NCI-H1105 (cell line): ENCODE results near the gene TMEM255B.
"Not testable (repeated sequence)": the region's sequence is repeated elsewhere in the genome, so short reads cannot be mapped to it uniquely, and the experiment has no call there.

Experiments used
- DNase-seq: peaks from one replicate; lab custom pipeline; 2025; lab: John Stamatoyannopoulos, UW

Gene TMEM255B

DNA sequence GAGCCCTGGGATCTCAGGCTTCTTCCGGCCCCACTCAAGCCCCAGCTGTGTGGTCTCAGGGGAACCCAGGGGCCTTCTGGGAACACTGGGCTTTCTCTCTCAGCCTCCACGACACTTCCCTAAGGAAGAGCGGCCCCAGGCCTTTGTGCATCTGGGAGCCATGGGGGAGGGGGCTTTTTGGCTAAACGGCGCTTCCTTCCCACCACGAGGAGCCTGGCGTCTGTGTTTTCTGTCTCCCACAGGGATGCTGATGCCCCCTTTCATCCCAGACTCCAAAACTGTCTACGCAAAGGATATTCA lies 24.2 kb upstream of the TMEM255B start:
- no peak for DNase-seq

DNA sequence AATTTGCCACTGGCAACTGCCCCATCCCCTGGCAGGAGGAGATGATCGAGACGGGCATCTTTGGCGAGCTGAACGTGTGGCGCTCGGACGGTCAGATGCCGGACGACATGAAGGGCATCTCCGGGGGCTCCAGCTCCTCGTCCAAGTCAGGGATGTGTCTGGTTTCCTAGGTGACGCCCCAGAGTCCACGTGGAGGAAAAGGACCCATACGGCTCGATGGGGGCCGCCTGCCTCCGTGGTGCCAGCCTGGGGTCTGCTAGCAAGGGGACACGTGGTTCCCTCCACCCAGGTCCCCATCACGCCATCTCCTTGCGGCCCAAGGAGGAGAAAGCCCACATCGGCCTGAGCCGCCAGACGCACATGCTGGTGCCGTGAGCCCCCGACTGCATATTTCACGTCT lies 23.8 kb upstream of the TMEM255B start:
- no peak for DNase-seq

DNA sequence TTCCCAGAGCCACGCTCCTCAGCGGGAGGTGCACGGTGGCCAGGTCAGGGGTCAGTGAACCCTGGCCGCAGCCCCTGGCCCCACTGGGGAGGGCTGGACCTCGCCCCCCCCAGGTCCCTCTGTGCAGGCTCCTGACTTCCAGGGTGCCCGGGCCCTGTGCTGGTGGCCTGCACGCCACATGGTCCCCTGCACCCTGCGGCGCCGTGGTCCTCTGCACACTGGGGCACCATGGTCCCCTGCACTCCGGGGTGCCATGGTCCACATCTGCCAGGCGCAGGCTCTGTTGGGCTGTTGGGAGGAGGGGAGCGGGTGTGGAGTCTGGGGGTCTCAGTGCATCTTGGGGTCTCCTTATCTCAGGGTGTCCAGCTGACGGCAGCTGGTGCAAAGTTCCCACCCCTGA lies 23.3 kb upstream of the TMEM255B start:
- DNase-seq, result no peak

DNA sequence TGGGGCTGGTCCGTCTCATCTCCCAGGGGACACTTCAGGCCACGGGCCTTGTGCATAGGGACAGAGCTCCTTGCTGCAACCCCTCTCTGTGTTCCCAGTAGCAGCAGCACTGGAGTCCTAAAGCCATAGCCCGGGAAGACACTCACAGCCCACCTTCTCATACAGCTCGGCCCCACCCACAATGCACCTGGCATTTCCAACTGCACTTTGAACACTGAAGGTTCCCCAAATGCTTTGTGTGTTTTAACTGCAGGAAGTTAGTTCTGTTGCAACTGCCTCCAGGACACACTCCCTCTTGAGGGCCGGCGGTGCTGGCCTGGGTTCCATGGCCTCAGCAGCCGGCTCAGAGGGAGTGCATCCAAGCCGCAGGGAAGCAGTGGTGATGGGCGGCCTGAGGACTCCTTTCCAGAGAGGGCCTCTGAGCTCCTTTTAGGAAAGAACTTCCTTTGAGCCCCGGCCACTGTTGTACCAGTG lies 22.7 kb upstream of the TMEM255B start:
- no peak for DNase-seq

DNA sequence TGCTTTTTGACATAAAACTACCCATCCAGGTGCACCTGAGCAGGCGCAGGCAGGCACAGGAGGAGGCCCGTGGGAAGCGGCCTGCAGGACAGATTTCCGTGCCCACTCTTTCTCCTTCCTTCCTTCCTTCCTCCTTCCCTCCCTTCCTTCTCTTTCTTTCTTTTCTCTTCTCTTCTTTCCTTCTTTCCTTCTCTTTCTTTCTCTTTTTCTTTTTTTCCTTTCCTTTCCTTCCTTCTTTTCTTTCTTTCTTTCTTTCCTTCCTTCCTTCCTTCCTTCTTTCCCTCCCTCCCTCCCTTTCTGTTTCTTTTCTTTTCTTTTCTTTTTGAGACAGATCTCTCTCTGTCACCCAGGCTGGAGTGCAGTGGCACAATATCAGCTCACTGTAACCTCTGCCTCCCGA lies 21.2 kb upstream of the TMEM255B start:
- DNase-seq, result no peak

DNA sequence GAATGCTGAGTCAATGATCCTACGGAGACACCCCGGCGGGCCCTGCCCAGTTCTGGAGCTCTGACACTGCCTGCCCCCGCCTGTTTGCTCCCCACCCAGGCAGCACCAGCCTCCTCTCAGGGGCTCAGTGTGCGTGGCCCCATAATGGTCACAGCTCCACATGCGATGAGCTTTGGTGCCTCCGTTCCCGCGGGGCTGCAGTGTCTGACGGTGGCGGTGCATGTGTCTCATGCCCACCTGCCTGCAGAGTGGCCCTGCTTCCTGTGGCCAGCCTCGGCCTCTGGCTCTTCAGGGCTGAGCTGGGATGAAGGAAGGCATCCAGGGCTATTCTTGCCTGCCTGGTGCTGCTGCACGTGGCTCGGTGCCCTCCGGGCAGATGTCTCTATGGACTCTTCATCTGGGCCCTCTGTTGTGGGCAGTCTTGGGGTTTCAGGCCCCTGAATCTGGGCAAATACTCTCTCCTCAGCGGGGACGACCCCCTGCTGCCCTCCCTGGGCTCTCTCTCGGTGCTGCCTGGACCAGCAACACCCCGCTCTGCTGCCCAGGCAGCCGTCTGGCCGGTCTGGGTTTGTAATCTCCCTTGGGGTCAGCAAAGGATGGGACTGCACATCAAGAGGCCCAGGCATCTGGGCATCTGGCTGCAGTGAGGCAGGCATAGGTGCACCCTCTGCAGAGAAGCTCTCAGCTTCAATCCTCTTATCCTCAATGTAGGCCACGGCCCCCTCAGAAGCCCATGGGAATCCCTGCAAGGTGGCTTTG lies 19.3 kb upstream of the TMEM255B start:
- no peak for DNase-seq

DNA sequence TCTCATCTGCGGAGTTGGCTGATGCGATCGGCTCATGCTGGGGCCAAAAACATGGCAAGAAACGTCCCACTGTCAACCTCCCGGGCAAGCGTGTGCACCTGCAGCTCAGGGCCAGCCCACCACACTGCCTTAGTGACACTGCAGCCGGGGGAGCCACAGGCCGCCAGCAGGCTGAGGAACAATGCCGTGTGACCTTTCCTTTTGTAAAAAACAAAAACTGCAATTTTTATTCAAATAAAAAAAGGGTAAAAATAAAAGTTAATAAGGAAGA lies 18.8 kb upstream of the TMEM255B start:
- DNase-seq, result no peak

DNA sequence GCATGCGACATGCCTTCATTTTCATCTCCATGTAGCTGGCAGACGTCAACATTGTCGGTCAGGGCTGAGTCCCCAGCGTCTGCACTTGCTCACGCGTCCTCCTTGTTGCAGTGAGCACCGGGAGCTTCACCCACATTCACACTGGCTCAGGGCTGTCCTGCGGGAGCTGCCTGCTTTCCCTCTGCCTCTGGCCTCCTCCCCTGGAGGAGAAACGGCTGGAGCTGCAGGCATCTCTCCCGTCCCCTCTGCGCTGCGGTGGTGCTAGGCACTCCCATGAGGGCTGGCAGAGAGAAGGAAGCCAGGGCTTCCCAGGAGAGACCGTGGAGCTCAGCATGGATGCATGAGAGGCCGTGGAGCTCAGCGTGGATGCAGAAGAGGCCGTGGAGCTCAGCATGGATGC lies 18.4 kb upstream of the TMEM255B start:
- DNase-seq, result no peak

DNA sequence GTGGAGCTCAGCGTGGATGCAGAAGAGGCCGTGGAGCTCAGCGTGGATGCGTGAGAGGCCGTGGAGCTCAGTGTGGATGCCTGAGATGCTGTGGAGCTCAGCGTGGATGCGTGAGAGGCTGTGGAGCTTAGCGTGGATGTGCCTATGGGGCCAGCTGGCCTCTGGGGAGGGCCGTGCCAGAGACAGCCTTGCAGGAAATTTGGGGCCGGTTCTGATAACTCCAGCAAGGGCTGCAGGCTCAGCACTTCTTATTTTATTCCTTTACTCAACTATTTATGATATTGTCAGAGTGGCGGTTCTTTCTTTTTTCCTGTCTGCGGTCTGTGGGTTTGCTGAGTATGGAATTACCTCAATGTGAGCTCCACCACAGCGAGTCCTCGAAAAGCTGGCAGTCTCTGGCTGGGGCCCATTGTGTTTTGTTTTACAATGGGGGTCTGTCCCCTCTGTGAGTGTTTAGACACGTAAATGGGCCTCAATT lies 17.8 kb upstream of the TMEM255B start:
- DNase-seq, result no peak

DNA sequence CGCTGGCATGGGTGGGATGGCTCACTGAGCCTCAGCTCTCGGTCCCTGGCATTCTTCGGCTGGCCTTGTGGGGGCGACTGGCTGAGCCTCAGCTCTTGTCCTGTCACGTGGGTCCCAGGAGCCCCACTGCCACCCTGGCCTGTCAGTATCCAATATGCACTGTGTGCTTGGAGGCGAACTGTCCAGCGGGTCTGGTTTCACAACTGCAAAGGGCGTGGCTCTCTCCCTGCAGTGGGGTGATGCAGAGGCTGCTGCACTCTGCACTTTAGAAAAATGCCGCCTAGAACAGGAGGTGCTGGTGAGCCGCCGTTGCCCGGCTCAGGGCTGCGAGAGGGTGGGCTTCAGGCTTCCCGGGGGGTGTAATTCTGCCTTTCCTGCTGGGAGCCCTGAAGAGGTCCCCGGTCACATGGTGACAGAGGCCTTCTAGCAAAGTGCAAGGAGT lies 17.0 kb upstream of the TMEM255B start:
- no peak for DNase-seq

DNA sequence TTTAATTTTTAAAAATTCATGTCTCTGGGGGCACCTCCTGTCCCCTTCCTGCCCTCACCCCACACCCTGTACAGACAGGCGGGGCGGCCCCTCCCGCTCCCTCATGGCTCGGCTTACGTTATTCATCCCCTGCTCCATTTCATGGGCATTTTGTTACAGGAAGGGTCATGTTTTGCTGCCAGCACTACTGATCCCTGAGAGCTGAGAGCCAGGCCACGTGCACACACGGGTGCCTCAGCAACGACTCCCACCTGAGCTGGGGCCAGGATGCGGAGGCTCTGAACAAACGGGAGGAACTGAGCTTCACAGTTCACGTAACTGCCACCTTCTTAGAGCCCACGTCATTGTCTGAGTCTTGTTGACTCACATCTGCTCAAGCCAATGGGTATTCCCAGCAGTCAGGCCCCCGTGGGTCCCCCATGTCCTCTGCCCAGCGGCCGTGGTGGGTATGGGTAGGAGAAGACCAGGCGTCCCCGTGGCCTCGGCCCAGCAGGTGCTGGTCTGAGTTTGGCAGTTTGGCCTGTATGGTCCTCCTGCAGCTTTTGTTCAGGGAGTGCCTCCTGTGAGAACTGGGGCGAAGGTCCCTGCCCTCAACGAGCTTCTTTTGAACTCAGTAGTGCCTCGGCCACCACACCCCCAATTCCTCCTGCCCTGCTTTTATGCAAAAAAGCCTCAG lies 16.4 kb upstream of the TMEM255B start:
- DNase-seq, result no peak

DNA sequence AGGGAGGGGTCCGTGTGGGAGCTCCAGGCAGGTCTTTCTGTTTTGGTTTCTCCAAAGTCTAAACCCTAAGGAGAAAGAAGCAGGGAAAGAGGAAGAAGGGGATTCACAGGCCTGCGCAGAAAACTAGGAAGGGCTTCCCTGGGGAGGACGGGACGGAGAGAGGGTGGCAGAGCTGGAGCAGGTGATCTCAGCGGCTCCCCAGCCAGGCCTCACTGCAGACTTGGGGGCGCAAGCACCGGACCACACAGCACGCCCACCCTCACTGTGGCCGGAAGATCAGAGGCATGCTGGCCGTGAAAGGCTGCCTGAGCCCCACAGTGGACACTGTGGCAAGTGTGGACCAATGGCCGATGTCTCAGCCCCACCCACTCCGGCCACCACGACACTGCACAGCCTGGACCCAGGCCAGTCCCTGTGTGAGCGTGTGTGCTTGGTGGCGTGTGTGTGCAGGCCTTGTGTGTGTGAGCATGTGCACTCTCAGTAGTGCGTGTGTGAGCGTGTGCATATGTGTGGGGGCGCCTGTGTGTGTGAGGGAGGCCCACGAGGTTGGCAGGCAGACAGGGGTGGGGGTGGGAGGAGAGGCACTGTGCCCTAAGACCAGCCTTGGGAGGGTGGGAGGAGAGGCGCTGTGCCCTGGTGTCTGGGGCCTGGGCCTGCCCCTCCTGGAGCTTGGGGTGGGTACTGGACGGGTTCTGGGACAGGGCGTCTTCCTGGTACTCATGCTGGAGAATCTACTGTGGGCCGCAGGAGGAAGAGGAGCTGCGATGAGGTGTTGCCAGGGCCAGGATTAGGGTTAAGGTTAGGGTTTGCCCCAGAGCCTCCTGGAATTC lies 15.4 kb upstream of the TMEM255B start:
- DNase-seq, result no peak

DNA sequence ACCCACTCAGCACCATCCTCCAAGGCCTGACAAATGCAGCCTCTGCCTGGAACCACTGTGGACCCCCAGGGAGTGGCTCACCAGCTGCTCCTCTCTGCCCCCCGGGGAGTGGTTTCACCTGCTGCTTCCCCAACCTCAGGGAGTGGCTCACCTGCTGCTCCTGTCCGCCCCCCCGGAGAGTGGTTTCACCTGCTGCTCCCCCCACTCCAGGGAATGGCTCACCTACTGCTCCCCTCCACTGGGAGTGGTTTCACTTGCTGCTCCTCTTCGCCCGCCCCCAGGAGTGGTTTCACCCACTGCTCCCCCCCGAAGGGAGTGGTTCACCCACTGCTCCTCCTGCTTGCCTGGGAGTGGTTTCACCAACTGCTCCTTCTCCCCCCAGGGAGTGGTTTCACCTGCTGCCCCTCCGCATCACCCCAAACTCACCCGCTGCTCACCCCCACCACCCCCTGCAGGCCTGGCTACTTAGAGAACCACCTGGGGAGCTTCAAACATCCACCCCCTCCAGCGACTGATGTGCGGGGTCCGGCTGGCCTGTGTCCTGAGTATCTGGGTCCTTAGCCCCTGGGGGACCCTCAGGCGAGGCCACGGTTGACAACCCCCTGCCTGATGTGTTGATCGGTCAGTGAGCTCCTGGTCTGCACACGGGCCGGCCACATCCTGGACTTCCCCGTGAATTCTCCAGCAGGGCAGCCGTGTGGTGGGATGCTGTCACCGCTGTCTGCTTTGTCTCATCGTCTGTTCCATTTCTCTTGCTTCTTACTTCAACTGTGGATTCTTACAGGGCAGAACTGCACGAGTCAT lies 14.6 kb upstream of the TMEM255B start:
- DNase-seq, result peak; percentile 87

DNA sequence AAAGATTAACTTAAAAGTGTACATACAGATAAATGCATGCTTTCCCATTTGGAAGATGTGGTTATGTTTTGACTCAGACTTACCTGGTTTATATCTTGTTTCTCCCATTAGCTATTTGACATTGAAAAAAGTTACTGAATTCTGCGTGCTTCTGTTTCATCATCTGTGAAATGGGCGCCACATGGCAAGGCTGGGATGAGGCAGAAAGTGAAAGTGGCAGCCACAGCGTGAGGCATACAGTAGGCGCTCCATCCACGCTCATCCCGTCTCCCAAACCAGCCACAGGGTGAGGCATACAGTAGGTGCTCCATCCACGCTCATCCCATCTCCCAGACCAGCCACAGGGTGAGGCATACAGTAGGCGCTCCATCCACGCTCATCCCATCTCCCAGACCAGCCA lies 14.0 kb upstream of the TMEM255B start:
- DNase-seq, result no peak

DNA sequence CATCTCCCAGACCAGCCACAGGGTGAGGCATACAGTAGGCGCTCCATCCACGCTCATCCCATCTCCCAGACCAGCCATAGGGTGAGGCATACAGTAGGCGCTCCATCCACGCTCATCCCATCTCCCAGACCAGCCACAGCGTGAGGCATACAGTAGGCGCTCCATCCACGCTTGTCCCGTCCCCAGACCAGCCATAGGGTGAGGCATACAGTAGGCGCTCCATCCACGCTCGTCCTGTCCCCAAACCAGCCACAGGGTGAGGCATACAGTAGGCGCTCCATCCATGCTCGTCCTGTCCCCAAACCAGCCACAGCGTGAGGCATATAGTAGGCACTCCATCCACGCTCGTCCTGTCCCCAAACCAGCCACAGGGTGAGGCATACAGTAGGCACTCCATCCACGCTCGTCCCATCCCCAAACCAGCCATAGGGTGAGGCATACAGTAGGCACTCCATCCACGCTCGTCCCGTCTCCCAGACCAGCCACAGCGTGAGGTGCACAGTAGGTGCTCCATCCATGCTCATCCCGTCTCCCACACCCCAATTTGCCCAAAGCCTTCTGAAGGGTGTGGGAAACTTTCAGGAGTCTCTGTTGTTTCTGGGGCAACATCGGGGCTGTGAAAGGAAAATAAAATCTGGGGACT lies 13.4 kb upstream of the TMEM255B start:
- not testable (repeated sequence) for DNase-seq

DNA sequence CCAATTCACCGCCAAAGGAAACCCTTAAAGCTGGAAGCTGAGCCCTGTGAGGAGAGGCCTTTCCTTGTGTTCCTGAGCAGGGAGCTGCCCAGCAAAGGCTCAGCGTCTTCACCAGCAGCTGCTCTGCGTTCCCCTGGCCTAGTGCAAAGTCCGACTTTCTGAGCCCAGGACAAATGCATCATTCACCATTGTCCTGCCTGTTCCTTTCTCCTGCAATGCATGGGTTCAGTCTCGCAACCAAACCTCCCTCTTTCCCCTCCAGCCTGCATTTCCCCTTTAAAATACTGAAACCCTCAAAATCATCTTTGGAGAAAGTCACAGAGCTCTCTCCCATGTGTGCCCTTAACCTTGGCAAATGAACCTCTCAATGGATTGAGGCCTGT lies 12.9 kb upstream of the TMEM255B start:
- no peak for DNase-seq

DNA sequence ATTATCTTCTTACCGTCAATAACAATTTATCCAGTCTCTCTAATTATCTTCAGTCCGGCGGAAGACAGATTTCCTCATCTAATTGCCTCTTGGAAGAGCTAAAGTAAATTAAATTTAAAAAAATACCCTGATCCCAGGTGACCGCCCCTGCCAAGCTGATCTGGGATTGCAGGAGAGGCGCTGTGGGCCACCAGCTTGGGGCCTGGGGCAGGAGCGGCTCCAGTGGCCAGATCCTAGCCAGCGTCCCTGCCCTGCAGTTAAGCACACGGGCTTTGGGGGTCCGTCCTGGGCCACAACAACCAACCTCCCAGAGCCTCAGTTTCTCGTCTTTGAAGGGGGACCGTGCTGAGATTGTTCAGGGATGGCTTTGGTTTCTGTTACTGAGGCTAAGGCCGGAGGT lies 12.4 kb upstream of the TMEM255B start:
- DNase-seq, result no peak

DNA sequence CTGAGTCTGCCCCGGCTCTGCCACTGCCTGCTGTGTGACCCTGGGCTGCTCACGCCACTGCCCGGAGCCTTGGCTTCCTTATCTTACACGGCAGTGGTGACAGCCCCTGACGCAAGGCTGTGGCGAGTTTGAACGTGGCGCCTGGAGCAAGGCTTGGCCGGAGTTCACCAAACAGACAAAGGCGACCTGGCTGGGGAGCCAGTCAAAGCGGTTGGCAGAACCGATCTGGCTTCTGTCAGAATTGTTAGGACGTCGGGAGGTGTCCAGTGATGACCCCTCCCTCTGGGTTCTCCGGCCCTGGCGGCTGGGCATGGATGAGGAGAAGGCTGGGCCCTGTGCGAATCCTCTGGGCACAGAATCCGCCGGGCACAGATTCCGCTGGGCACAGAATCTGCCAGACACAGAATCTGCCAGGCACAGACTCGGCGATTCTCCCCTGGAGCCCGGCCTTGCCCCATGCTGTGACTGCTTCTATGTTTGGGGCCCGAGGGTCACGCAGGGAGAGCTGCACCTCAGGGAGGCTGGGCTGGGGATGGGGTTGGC lies 11.7 kb upstream of the TMEM255B start:
- no peak for DNase-seq

DNA sequence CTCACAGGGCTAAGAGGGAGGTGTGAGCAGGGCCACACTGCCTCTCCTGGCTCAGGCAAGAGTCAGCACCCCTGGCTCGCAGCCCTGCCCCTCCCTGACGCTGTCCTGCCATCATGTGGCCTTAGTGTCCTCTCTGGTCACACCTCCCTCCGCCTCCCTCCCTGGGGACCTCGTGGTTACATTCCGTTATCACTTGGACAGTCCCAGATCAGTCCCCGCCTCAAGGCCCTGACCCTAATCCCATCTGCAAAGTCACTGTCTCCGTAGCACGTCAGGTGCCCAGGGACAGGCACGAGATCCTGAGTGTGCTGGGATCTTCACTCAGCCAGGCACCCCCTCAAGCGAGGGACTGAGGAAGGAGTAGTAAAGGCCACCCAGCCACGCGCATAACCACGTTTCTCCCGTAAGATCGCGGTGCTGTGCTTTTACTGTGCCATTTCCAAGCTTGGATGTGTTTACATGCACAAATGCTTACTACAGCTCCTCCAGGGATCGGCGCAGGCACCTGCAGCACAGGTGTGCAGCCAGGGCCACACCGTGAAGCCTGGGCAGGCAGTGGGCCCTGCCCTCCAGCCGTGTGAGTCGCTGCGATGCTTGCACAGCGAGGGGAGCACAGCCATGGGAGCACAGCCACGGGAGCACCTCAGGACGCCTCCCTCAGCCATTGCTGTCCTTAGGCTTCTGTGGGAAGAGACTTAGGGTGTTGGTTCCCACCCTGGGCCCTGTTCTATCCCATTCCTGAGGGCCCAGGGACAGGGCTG lies 10.7 kb upstream of the TMEM255B start:
- DNase-seq, result no peak

DNA sequence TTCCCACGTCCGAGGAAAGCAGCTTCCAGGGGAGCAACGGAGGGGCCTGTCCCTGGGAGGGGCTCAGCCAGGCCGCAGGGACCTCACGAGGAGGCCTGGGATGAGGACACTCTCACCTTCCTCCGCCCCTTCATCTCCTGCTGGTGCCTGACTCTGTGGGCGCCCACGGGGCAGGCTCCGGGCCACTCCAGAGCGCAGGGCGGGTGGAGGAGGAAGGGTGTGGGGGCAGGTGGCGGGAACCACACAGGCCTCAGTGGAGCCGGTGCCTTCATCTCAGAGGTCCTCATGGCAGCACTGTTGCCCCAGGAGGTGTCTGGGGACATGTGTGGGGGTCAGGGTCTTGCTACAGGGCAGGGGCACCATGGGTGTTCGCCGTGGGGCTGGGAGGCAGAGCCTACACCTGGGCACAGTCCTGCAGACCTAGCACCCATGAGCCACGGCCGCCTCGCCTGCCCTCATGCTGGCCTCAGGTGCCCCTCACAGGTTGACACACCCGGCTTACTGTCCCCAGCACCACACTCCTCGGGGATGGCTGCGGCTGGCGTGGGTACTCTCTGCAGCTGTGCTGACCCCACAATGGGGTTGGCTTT lies 10.1 kb upstream of the TMEM255B start:
- DNase-seq, result no peak
